Measurements from ENCODE around the gene SDCBP2.

SDCBP2 gene

DNA sequence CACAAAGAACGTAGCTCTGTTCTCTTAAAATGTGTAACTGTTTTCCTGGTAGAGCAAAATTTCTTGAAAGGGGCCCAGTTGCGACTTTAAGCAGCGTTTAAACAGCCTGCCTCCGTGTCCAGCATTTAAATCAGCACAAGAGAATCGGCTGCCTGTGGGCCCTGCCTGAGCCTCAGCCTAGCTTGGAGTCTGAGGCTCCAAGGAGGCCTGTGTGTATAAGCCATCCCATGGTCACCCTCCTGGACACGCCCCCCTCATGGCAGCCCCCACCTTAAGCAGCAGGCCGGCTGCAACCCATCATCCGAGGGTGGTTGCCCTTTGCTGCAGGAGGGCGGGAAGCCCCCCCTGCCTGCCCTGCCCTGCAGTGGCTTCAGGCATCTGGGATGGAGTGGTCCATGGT, 18.9 kb downstream of the SDCBP2 start:
- DNase-seq, result no peak

DNA sequence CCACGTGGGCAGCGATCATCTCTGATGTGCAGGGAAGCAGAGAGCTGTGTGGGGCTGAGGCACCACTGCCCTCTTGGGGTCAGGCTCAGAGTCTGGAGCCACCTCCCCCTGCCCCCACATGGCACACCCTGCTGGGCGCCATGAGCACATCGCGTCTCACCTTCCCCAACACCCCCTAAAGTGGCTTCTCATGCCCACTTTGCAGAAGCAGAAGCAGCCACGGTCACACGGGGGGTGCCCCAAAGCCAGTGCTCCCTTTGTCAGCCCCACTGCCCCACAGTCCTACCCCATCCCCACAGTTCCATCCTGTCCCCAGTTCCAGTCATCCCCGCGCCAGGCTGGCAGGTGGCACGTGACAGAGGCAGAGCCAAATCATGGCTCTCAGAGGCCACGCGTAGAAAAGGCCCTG, 19.5 kb downstream of the SDCBP2 start:
- no peak for DNase-seq

DNA sequence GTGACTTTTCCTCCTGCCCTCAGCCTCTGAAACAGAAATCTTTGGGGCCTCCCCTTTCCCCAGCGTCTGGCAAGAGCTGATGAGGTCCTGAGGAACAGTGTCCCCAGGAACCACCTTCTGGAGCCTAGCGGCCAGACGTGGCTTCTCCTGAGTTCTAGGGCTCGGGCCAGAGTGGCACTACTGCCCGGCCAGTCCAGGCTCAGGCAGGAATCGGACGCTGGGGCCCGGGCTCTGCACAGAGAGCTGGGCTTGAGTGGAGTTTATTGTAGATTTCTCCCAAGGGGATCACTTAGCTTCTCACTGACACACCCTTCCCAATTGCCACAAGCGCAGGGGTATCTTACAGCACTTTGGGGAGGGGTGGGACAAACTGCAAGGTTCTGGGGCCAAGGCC, 20.2 kb downstream of the SDCBP2 start:
- DNase-seq, result no peak

DNA sequence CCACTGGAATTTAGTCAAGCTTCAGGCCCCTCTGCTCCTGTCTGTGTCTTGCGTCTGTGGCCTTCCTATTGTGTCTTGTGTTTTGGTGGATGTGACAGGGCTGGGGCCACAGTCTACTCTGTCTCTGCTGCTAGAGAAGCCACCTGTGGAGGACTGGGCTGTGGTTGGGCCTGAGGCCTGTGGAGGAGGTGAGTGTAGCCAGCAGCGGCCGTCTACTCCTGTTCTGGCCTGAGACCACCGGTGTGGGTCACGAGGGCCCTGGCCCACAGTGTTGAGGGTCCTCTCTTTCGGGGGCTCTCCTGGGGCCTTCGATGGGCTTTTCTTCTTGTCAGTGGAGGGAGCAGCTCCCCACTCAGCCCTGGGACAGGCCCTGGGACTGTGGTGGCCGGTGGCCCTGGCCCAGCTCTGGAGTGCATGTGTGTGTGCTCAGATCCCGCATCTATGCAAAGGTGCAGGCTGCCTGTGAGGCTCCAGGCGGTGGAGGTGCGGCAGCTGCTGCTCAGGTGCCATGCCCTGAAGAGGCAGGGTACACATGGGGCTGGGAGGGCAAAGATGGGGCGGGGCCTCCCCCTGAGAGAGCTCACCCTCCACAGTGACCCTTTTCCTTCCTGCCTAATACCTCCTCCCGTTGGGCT, 20.8 kb downstream of the SDCBP2 start:
- DNase-seq, result no peak

DNA sequence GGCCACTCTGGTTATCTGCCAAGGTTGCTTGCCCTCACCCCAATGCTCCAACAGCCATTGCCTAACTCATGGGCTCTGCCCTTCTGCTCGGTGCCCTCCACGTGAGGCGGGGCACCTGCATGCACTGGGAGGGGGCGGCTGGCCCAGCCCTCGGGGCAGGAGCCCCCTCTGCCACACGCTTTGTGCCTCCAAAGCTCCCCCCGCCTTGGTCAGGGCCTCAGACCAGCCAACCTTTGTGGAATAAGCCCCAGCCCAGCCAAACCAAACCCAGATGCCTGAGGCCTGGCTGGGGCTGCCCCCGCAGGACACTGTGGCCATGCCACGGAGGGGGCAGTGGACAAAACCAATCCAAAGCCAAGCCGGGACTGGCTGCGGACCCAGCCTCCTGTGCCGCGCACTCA, 21.4 kb downstream of the SDCBP2 start:
- DNase-seq, result no peak

- no peak for DNase-seq
Measured at GRCh38 chr20:1307171-1307570, 21.8 kb downstream of the SDCBP2 start.

DNA sequence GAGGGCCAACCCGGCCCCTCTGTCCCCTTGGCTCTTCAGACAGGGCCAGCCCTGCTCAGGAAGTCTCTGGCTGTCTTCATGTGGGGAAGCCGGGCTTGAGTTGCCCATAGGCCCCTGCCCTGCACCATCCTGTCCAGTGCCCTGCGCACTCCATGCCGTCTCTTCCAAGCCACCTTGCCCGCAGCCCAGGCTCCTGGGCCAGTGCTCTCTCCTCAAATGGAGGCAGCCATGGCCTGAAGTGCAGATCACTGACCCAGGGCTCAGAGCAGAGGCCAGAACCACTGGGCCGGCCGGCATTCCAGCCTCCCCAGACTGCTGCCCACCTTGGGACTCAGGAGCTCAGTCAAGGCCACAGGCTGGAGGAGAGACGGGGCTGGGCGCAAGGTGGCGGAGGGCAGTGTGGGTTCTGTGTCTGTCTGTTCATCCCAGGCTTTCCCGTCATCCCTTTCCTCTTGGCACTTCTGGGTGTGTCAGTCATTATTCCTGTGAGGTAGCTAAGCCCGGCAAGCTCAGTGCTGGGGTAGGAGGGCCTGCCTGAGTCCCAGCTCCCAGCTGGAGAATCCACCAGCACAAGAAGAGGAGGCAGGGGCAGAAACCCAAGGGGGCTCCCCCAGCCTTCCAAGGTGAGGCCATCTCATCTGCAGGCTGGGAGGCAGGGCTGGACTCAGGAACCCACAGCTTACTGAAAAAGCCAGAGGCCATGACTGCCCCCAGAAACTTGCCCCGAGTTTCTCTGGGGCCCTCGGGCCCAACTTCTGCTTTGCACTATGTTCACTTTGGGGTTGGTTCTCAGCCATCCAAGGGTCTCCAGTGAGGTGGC, 22.4 kb downstream of the SDCBP2 start:
- DNase-seq, result no peak

DNA sequence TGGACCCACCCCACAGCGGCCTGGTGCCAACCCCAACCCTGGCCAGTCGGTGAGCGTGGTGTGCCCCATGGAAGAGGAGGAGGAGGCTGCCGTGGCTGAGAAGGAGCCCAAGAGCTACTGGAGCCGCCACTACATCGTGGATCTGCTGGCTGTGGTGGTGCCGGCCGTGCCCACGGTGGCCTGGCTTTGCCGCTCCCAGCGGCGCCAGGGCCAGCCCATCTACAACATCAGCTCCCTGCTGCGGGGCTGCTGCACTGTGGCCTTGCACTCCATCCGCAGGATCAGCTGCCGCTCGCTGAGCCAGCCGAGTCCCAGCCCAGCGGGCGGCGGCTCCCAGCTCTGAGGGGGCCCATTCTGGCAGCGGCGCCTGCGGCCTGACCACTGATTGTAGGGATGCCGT, 23.2 kb downstream of the SDCBP2 start:
- DNase-seq, result no peak

DNA sequence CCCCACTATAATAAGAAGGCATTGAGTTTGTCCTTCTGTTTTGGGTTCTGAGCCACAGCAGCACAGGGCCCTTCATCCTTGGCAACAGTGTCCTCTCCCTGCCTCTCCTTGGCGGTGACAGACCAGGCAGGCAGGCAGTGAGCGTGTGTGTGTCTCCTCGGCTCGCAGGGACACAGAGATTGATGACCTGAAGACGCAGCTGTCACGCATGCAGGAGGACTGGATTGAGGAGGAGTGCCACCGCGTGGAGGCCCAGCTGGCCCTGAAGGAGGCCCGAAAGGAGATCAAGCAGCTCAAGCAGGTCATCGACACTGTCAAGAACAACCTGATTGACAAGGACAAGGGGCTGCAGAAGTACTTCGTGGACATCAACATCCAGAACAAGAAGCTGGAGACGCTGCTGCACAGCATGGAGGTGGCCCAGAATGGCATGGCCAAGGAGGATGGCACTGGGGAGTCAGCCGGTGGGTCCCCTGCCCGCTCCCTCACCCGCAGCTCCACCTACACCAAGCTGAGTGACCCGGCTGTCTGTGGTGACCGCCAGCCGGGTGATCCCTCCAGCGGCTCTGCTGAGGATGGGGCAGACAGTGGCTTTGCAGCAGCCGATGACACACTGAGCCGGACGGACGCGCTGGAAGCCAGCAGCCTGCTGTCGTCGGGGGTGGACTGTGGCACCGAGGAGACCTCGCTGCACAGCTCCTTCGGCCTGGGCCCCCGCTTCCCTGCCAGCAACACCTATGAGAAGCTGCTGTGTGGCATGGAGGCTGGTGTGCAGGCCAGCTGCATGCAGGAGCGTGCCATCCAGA, 24.0 kb downstream of the SDCBP2 start:
- no peak for DNase-seq

GRCh38 chr20:1302685-1303541, 26.0 kb downstream of the SDCBP2 start:
- DNase-seq, result no peak

- no peak for DNase-seq
Measured at GRCh38 chr20:1301031-1301529, 27.9 kb downstream of the SDCBP2 start.

GRCh38 chr20:1300083-1300840, 28.7 kb downstream of the SDCBP2 start:
- no peak for DNase-seq

DNA sequence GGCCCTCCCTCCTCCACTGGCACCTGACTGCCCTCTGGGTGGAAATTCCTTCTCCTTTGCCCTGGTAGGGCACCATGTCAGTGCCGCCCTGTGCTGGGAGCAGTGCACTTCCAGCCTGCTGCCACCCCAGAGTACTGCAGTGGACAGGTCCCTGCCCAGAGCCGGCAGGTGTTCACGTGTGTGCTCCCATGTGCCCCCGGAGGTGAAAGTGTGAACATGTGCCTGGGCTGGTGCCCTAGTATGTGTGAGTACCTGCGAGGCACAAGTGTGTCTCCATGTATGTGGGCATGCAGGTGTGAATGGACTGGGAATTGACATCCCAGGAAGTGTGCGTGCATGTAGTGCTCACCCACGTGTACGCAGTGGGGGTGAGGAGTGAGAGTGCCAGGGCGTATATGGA, 29.4 kb downstream of the SDCBP2 start:
- peak; percentile 72 for DNase-seq

GRCh38 chr20:1298888-1299511, 29.9 kb downstream of the SDCBP2 start:
- no peak for DNase-seq

- DNase-seq, result no peak
Measured at GRCh38 chr20:1298166-1298565, 30.8 kb downstream of the SDCBP2 start.

GRCh38 chr20:1297486-1297885, 31.5 kb downstream of the SDCBP2 start:
- no peak for DNase-seq

DNA sequence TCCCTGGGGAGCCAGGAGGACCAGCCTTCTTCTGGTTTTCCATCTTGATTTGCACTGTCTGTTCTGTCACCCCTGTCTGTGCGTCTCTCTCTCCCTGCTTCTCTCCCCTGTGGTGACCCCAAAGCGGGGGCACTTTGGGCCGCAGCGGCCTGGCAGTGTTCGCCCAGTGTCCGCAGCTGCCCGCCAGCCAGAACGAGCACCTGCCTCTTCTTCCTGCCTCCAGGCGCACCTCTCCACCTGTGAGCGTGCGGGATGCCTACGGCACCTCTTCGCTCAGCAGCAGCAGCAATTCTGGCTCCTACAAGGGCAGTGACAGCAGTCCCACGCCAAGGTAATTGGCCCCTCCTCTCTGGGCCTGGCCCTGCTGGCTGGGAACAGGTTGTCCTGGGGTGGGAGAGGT, 32.0 kb downstream of the SDCBP2 start:
- no peak for DNase-seq

- no peak for DNase-seq
Measured at GRCh38 chr20:1296117-1296610, 32.8 kb downstream of the SDCBP2 start.

GRCh38 chr20:1295276-1295930, 33.5 kb downstream of the SDCBP2 start:
- DNase-seq, result no peak

GRCh38 chr20:1294497-1294896, 34.4 kb downstream of the SDCBP2 start:
- no peak for DNase-seq
